ENCODE data around the gene GRIK5. TPM values are rescaled to one million over a fixed set of nuclear protein-coding genes. Genes with fewer than 3 reads are reported as not detected.

The GRIK5 gene
- total and polyA plus RNA-seq, 2 donors (not counting 3 experiments of a cell fraction or from before 2014, with no cell fraction given): 0.80 to 2.2 TPM

DNA sequence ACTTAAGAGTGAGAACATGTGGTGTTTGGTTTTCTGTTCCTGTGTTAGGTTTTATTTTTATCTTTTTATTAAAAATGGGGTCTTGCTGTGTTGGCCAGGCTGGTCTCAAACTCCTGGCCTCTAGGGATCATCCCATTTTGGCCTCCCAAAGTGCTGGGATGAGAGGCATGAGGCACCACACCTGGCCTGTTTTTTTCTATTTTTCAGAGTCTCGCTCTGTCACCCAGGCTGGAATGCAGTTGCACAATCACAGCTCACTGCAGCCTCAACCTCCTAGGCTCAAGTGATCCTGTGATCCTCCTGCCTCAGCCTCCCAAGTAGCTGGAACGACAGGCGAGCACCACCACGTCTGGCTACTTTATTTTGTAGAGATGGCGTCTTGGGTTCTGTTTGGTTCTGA is 13.5 kb upstream of the GRIK5 start:
- FAIRE-seq (no peak), DNase-seq (ENCODE audit: low read depth, low spot score) (no peak)
- no peak overlapping the region for H3K4me3 ChIP-seq (replicated peaks in 1 of 3; ENCODE audit: insufficient read depth in 1 of 3, low read depth in 1 of 3, low read length in 3 of 3)
- H3K4me2 ChIP-seq (ENCODE audit: insufficient read depth, low read length): no peak overlapping the region
- H3K79me2 ChIP-seq (ENCODE audit: control insufficient read depth, insufficient read depth, low read length): peaks cover 28% of the 10 kb centered on the region
- H3K36me3 ChIP-seq (ENCODE audit: control insufficient read depth in 2 of 2, extremely low read depth in 1 of 2, insufficient read depth in 2 of 2, low read length in 2 of 2): peaks cover 12 to 30% of the 10 kb centered on the region in 2 experiments
- H2AFZ ChIP-seq (ENCODE audit: low read depth, low read length): no peak overlapping the region
- TF ChIP-seq POLR2AphosphoS5 (IDR thresholded peaks at IDR 0.05; ENCODE audit: insufficient read depth, low read depth, low read length) (no peak), POLR2A (IDR thresholded peaks at IDR 0.05; ENCODE audit: low read depth, low read length) (no peak), EZH2 (IDR thresholded peaks at IDR 0.05; ENCODE audit: borderline replicate concordance, low read depth, low read length, severe bottlenecking) (no peak), GATA2 (IDR thresholded peaks at IDR 0.05; ENCODE audit: insufficient read depth, insufficient read length, low read depth, low read length) (no peak), MYC (IDR thresholded peaks at IDR 0.05; ENCODE audit: low read depth, low read length) (no peak), JUN (IDR thresholded peaks at IDR 0.05; ENCODE audit: borderline replicate concordance, insufficient read depth, insufficient read length, low read depth) (no peak), FOS (IDR thresholded peaks at IDR 0.05; ENCODE audit: borderline replicate concordance, insufficient read depth, low read length) (no peak)
- TF ChIP-seq, protein P1, sequence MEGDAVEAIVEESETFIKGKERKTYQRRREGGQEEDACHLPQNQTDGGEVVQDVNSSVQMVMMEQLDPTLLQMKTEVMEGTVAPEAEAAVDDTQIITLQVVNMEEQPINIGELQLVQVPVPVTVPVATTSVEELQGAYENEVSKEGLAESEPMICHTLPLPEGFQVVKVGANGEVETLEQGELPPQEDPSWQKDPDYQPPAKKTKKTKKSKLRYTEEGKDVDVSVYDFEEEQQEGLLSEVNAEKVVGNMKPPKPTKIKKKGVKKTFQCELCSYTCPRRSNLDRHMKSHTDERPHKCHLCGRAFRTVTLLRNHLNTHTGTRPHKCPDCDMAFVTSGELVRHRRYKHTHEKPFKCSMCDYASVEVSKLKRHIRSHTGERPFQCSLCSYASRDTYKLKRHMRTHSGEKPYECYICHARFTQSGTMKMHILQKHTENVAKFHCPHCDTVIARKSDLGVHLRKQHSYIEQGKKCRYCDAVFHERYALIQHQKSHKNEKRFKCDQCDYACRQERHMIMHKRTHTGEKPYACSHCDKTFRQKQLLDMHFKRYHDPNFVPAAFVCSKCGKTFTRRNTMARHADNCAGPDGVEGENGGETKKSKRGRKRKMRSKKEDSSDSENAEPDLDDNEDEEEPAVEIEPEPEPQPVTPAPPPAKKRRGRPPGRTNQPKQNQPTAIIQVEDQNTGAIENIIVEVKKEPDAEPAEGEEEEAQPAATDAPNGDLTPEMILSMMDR (IDR thresholded peaks at IDR 0.05; ENCODE audit: extremely low read depth in 1 of 2, insufficient read depth in 1 of 2, low read depth in 1 of 2, low read length in 2 of 2): no peak
- TF ChIP-seq, protein P2, sequence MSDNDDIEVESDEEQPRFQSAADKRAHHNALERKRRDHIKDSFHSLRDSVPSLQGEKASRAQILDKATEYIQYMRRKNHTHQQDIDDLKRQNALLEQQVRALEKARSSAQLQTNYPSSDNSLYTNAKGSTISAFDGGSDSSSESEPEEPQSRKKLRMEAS (IDR thresholded peaks at IDR 0.05; ENCODE audit: insufficient read depth, insufficient read length): no peak
- ChIA-PET CTCF (no interaction called here), POLR2A (no interaction called here)
- H3K4me1 ChIP-seq (ENCODE audit: control insufficient read depth, extremely low read depth, insufficient read depth, low read length): peaks cover 7% of the 10 kb centered on the region
- H3K9me3 ChIP-seq (replicated peaks; ENCODE audit: control insufficient read depth, insufficient read depth, low read length): no peaks in the 10 kb centered on the region
- intact Hi-C loops (cut with micrococcal nuclease): no loop called here
- BruUV-seq (replicated peaks): no TSS peak
- H3K9ac ChIP-seq (replicated peaks; ENCODE audit: extremely low read depth, insufficient read depth, low read length): no peak overlapping the region
- H3K9me1 ChIP-seq (replicated peaks; ENCODE audit: control insufficient read depth, extremely low read depth, insufficient read depth, low read length): no peaks in the 10 kb centered on the region
- H3K27ac ChIP-seq (ENCODE audit: insufficient read depth, low read depth, low read length): no peak overlapping the region
- H3K27me3 ChIP-seq (ENCODE audit: control insufficient read depth in 2 of 2, insufficient read depth in 2 of 2, low read length in 2 of 2): no peaks in the 10 kb centered on the region
- no peaks in the 10 kb centered on the region for H4K20me1 ChIP-seq (replicated peaks; ENCODE audit: control insufficient read depth, extremely low read depth, insufficient read depth, low read length)
- dilution Hi-C loops (cut with MboI; ENCODE audit: extremely low pct_ligation_motif_present, low sequenced_read_pairs): no loop called here

Data from endothelial cell of umbilical vein (primary cell).